K562 (cell line): ENCODE results near the gene RNF43. TPM values are rescaled to one million over a fixed set of nuclear protein-coding genes. Genes with fewer than 3 reads are reported as not detected.
A peak's percentile ranks its signal among the peaks of the same experiment; 100 is the strongest.

Experiments used
- CCNT2 ChIP-seq: IDR thresholded peaks from 2 replicates; pipeline ENCODE4 v1.6.1; 2011; ENCODE audit warnings: borderline replicate concordance, low read depth, mild to moderate bottlenecking, moderate library complexity, mixed read lengths, low read length; ENCODE audit not compliant: insufficient read length; ENCODE audit errors: extremely low read depth
- ESRRA ChIP-seq: fragments of 450-650 bp; IDR thresholded peaks from 2 replicates; pipeline ENCODE4 v1.6.1; 2014; ENCODE audit warnings: low read depth, mild to moderate bottlenecking, moderate library complexity, borderline replicate concordance
- GATA2 ChIP-seq: sonication (generic); formaldehyde crosslinking; IDR thresholded peaks from 2 replicates; pipeline ENCODE4 v1.4.0; 2020; ENCODE audit warnings: mild to moderate bottlenecking, missing genetic modification reagents
- KLF13 ChIP-seq: fragments of 450-650 bp; IDR thresholded peaks from 2 replicates; pipeline ENCODE4 v1.6.1; 2016; ENCODE audit warnings: missing genetic modification characterization, low read depth, mild to moderate bottlenecking, missing compliant biosample characterization, moderate library complexity, borderline replicate concordance
- L3MBTL2 ChIP-seq: fragments of 450-650 bp; IDR thresholded peaks from 2 replicates; pipeline ENCODE4 v1.6.1; 2016; ENCODE audit warnings: mild to moderate bottlenecking, moderate library complexity
- LEF1 ChIP-seq: fragments of 450-650 bp; IDR thresholded peaks from 2 replicates; pipeline ENCODE4 v1.6.1; 2016; ENCODE audit warnings: mild to moderate bottlenecking
- MEIS2 ChIP-seq: fragments of 450-650 bp; IDR thresholded peaks from 2 replicates; pipeline ENCODE4 v1.6.1; 2014; ENCODE audit warnings: mild to moderate bottlenecking; ENCODE audit not compliant: partially characterized antibody
- MTA1 ChIP-seq: fragments of 450-650 bp; IDR thresholded peaks from 2 replicates; pipeline ENCODE4 v1.6.1; 2017; ENCODE audit warnings: borderline replicate concordance
- MTA3 ChIP-seq: fragments of 450-650 bp; formaldehyde crosslinking; IDR thresholded peaks from 2 replicates; pipeline ENCODE4 v1.6.1; 2017; ENCODE audit warnings: mild to moderate bottlenecking, borderline replicate concordance
- MYC ChIP-seq, 2 experiments: fragments of 250-450 bp in 1 of 2; sonication (Bioruptor Pico) in 1 of 2; IDR thresholded peaks; 2 replicates each; pipeline versions ENCODE4 v1.5.1 to v1.6.1; 2012 to 2021; ENCODE audit warnings: low read depth in 2 of 2, borderline replicate concordance in 1 of 2, improper control_type of control experiment in 1 of 2, low read length in 1 of 2, mild to moderate bottlenecking in 1 of 2, moderate library complexity in 1 of 2
- SMAD1 ChIP-seq: fragments of 150-350 bp; IDR thresholded peaks from 2 replicates; pipeline ENCODE4 v1.6.1; 2014; ENCODE audit warnings: low read length, low read depth; ENCODE audit not compliant: partially characterized antibody
- SMARCE1 ChIP-seq: fragments of 450-650 bp; IDR thresholded peaks from 2 replicates; pipeline ENCODE4 v1.7.1; 2016; ENCODE audit warnings: mild to moderate bottlenecking
- TCF7L2 ChIP-seq: fragments of 150-350 bp; IDR thresholded peaks from 2 replicates; pipeline ENCODE4 v1.6.1; 2016; ENCODE audit warnings: low read depth, mild to moderate bottlenecking, low read length, moderate library complexity
- TRIM24 ChIP-seq, 2 experiments: fragments of 450-650 bp; IDR thresholded peaks; 2 replicates each; pipeline ENCODE4 v1.6.1; 2016
- ZNF133 ChIP-seq: fragments of 250-450 bp; sonication (Bioruptor Pico); IDR thresholded peaks from 2 replicates; pipeline ENCODE4 v1.4.0; 2020; ENCODE audit warnings: mild to moderate bottlenecking
- polyA plus RNA-seq, 8 experiments: library from polyadenylated mRNA; depleted of rRNA in 4 of 8; stranded (reverse) in 5 of 8; unstranded in 3 of 8; fragments of >200 nt; fragmentation: Nextera tagmentation in 2 of 8; fragmentation: Illumina TruSeq in 1 of 8; extraction: Ambion mirVana in 2 of 8; extraction: Trizol in 1 of 8; gene quantifications; 2 replicates each; pipeline versions ENCODE4 v1.2.1 to v1.2.3, GENCODE V29; 2011 to 2014; ENCODE audit warnings: inconsistent platforms in 1 of 8, missing spikeins in 1 of 8
- total RNA-seq, 7 experiments: library from RNA; depleted of rRNA in 6 of 7; stranded (reverse); fragments of >200 nt in 6 of 7; fragmentation: Illumina TruSeq in 2 of 7; extraction: Trizol in 2 of 7; gene quantifications; 2 replicates each; pipeline versions ENCODE4 v1.2.1 to v1.2.3, GENCODE V29; 2011 to 2021; ENCODE audit warnings: low replicate concordance in 1 of 7
- TF ChIP-seq, protein P1 (sequence below): sonication (generic); formaldehyde crosslinking; IDR thresholded peaks from 2 replicates; pipeline ENCODE4 v1.5.0; 2020; ENCODE audit warnings: missing genetic modification reagents
- TF ChIP-seq, protein P2 (sequence below), 2 experiments: fragments of 450-650 bp; IDR thresholded peaks; 2 replicates each; pipeline ENCODE4 v1.6.1; 2016; ENCODE audit warnings: mild to moderate bottlenecking in 2 of 2, borderline replicate concordance in 1 of 2, low read depth in 1 of 2, moderate library complexity in 1 of 2

The RNF43 gene
- total and polyA plus RNA-seq, 9 of the 15 experiments (the other 6 are each of a cell fraction or from before 2014, with no cell fraction given) = 0.29 to 2.7 (median 1.4) TPM

DNA sequence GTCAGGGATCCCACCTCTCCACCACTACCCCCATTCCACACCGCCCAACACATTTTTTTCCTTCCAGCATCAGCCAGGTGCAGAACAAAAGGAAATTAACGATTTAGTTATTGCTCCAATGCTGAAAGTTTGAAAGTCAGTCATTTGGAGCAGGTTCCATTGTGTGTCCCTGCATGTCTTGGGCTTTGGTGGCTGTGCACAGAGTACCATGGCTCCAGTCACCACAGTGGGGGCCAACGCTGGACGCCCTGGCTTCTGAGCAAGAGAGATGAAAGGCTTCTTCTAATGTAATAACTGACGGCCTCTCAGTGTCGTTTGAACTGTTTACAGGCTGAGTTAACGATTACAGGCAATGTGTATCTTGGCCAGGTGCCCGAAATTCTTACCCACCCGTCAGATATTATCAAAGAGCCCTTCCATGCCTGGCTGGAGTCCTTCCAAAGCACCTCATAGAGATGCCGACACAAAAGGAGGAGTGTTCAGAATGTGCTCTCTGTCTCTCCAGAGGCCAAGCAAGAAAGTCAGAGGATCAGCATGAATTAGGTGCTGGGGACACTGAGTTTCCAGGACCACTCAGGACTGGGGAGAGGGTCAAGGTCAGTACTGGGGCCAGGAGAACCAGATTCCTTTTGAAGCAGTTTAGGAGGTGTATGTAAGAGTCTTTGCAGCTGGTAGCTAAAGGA, 25.9 kb downstream of the RNF43 start (continued):
- TF ChIP-seq MEIS2 = peak; percentile 71
- peak; percentile 92 for TF ChIP-seq LEF1
- peak; percentile 32; the same call in 1 of the 2 replicates for TF ChIP-seq MYC (IDR thresholded peaks at IDR 0.05; ENCODE audit: low read depth, low read length)
- TF ChIP-seq MYC (CRISPR knock-in tag; IDR thresholded peaks at IDR 0.05; ENCODE audit: borderline replicate concordance, low read depth) = no peak
- TF ChIP-seq KLF13 (tag) = no peak
- TF ChIP-seq MTA1 = peak; percentile 32; the same call in 1 of the 2 replicates
- TF ChIP-seq, protein P1, sequence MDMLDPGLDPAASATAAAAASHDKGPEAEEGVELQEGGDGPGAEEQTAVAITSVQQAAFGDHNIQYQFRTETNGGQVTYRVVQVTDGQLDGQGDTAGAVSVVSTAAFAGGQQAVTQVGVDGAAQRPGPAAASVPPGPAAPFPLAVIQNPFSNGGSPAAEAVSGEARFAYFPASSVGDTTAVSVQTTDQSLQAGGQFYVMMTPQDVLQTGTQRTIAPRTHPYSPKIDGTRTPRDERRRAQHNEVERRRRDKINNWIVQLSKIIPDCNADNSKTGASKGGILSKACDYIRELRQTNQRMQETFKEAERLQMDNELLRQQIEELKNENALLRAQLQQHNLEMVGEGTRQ (CRISPR knock-in tag) = no peak
- TF ChIP-seq ESRRA = 0 out of 2 replicates have a peak, but pooled peaks have one; percentile 16
- TF ChIP-seq GATA2 (CRISPR knock-in tag) = peak; percentile 72
- no peak for TF ChIP-seq ZNF133
- TF ChIP-seq TCF7L2 = peak; percentile 7; the same call in 1 of the 2 replicates
- 0 out of 2 replicates have a peak, but pooled peaks have one; percentile 14 for TF ChIP-seq L3MBTL2
- TF ChIP-seq, protein P2, sequence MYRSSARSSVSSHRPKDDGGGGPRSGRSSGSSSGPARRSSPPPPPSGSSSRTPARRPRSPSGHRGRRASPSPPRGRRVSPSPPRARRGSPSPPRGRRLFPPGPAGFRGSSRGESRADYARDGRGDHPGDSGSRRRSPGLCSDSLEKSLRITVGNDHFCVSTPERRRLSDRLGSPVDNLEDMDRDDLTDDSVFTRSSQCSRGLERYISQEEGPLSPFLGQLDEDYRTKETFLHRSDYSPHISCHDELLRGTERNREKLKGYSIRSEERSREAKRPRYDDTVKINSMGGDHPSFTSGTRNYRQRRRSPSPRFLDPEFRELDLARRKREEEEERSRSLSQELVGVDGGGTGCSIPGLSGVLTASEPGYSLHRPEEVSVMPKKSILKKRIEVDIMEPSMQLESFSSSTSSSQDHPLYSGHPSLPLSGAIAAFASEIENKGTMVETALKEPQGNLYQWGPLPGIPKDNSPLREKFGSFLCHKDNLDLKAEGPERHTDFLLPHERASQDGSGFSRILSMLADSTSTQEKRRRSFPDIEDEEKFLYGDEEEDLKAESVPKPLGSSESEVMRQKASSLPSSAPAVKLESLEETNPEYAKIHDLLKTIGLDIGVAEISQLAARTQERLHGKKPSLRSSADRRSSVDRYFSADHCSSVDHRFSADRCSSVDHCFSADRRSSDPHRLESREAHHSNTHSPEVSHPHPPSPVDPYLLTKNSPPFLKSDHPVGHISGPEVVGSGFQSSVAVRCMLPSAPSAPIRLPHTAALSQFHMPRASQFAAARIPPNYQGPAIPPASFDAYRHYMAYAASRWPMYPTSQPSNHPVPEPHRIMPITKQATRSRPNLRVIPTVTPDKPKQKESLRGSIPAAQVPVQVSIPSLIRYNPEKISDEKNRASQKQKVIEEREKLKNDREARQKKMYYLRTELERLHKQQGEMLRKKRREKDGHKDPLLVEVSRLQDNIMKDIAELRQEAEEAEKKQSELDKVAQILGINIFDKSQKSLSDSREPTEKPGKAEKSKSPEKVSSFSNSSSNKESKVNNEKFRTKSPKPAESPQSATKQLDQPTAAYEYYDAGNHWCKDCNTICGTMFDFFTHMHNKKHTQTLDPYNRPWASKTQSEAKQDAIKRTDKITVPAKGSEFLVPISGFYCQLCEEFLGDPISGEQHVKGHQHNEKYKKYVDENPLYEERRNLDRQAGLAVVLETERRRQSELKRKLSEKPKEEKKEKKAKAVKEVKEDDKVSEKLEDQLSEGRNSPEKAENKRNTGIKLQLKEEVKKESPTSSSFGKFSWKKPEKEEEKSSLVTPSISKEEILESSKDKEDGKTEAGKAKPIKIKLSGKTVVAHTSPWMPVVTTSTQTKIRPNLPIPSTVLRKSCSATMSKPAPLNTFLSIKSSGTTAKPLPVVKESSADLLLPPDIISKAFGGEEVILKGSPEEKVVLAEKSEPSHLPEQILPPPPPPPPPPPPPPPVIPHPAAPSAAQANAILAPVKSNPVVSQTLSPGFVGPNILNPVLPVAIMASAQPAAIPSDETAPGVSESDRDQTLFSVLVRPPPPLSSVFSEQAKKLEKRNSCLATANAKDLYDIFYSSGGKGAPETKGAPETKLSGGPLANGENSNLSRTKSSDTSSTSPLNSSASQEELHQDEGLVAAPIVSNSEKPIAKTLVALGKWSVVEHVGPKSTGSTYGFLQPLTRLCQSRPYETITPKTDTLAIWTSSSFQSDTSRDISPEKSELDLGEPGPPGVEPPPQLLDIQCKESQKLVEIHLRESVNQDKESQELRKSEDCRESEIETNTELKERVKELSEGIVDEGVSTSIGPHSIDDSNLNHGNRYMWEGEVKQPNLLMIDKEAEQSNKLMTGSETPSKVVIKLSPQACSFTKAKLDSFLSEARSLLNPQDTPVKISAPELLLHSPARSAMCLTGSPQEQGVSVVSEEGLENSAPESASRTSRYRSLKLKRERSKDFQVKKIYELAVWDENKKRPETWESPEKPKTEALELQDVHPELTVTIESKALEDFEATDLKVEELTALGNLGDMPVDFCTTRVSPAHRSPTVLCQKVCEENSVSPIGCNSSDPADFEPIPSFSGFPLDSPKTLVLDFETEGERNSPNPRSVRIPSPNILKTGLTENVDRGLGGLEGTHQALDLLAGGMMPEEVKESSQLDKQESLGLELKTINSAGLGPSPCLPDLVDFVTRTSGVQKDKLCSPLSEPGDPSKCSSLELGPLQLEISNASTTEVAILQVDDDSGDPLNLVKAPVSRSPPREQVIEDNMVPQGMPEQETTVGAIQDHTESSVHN (IDR thresholded peaks at IDR 0.05; ENCODE audit: borderline replicate concordance in 1 of 2, low read depth in 1 of 2) = peak in 1 of 2 experiments; percentile 23; a peak in 1 of 4 replicates
- peak; percentile 86 for TF ChIP-seq CCNT2
- TF ChIP-seq MTA3 = peak; percentile 45; the same call in 1 of the 2 replicates
- TF ChIP-seq SMARCE1 = peak; percentile 84; the same call in 1 of the 2 replicates
- TF ChIP-seq TRIM24 (IDR thresholded peaks at IDR 0.05) = peak in 1 of 2 experiments; percentile 24; a peak in 1 of 4 replicates
- TF ChIP-seq SMAD1 = peak; percentile 93
